Fibroblast of lung (primary cell): ENCODE data around the gene CCDC141. TPM values are rescaled to one million over a fixed set of nuclear protein-coding genes. Genes with fewer than 3 reads are reported as not detected.

Experiments
- DNase-seq, 2 donors: peaks; one replicate each; pipeline versions ENCODE4 v3.0.0 to v3.0.0-alpha.2; 2010; ENCODE audit warnings: low read depth in 2 of 2
- H2AFZ ChIP-seq: 2 replicates; pipeline ENCODE4 v1.5.1; 2012; ENCODE audit warnings: low read length, control low read depth, inconsistent platforms
- H3K27ac ChIP-seq: 2 replicates; pipeline ENCODE4 v1.5.1; 2011; ENCODE audit warnings: low read length, control low read depth; ENCODE audit not compliant: insufficient read depth
- H3K27me3 ChIP-seq: 2 replicates; pipeline ENCODE4 v1.5.1; 2011; ENCODE audit warnings: mild to moderate bottlenecking, low read length; ENCODE audit not compliant: control insufficient read depth, insufficient read depth
- H3K36me3 ChIP-seq: 2 replicates; pipeline ENCODE4 v1.5.1; 2011; ENCODE audit warnings: low read length; ENCODE audit not compliant: control insufficient read depth, insufficient read depth
- H3K4me1 ChIP-seq: 2 replicates; pipeline ENCODE4 v1.5.1; 2011; ENCODE audit warnings: low read length; ENCODE audit not compliant: control insufficient read depth, insufficient read depth; ENCODE audit errors: extremely low read depth
- H3K4me2 ChIP-seq: 2 replicates; pipeline ENCODE4 v1.5.1; 2011; ENCODE audit warnings: low read length, control low read depth; ENCODE audit not compliant: insufficient read depth; ENCODE audit errors: extremely low read depth
- H3K4me3 ChIP-seq, 4 experiments: fragments of 200-600 bp in 1 of 4; sonication (generic) in 1 of 4; replicated peaks in 1 of 4; 2 replicates each; pipeline ENCODE4 v1.5.1; 2011 to 2016; ENCODE audit warnings: low read length in 4 of 4, low read depth in 3 of 4, mild to moderate bottlenecking in 3 of 4, control low read depth in 2 of 4, inconsistent platforms in 1 of 4, mixed read lengths in 1 of 4; ENCODE audit not compliant: insufficient read depth in 1 of 4; ENCODE audit errors: control extremely low read depth in 1 of 4
- H3K79me2 ChIP-seq: 2 replicates; pipeline ENCODE4 v1.5.1; 2012; ENCODE audit warnings: mild to moderate bottlenecking, low read length, inconsistent platforms; ENCODE audit not compliant: control insufficient read depth, insufficient read depth
- H3K9ac ChIP-seq: 2 replicates; pipeline ENCODE4 v1.5.1; 2011; ENCODE audit warnings: mild to moderate bottlenecking, low read length, control low read depth; ENCODE audit not compliant: insufficient read depth
- H3K9me3 ChIP-seq: 2 replicates; pipeline ENCODE4 v1.5.1; 2012; ENCODE audit warnings: low read depth, low read length; ENCODE audit not compliant: control insufficient read depth, insufficient read depth
- H4K20me1 ChIP-seq: 2 replicates; pipeline ENCODE4 v1.5.1; 2011; ENCODE audit warnings: low read length; ENCODE audit not compliant: control insufficient read depth, insufficient read depth; ENCODE audit errors: extremely low read depth
- EZH2 ChIP-seq: IDR thresholded peaks from 2 replicates; pipeline ENCODE4 v1.5.1; 2012; ENCODE audit warnings: low read length, control low read depth, mild to moderate bottlenecking; ENCODE audit errors: missing control alignments
- polyA plus RNA-seq, 2 donors: library from polyadenylated mRNA; depleted of rRNA in 1 of 2; stranded (reverse) in 1 of 2; unstranded in 1 of 2; fragments of >200 nt; gene quantifications; 2 replicates each; pipeline ENCODE4 v1.2.1, GENCODE V29; 2011 to 2012; ENCODE audit warnings: missing spikeins in 1 of 2
- total RNA-seq: library from RNA; depleted of rRNA; stranded (reverse); fragments of >200 nt; gene quantifications from 2 replicates; pipeline ENCODE4 v1.2.1, GENCODE V29; 2014
- TF ChIP-seq, protein P1 (sequence below), 2 donors: IDR thresholded peaks in 1 of 2; conservative IDR thresholded peaks in 1 of 2; 1 replicate in 1 of 2; 2 replicates in 1 of 2; pipeline ENCODE4 v1.5.1; 2011 to 2012; ENCODE audit warnings: low read length in 2 of 2, control low read depth in 1 of 2, inconsistent platforms in 1 of 2, low read depth in 1 of 2, mild to moderate bottlenecking in 1 of 2

The CCDC141 gene
- total and polyA plus RNA-seq, 2 donors (not counting 1 experiment from before 2014, with no cell fraction given), result 0.03 to 0.17 TPM

DNA sequence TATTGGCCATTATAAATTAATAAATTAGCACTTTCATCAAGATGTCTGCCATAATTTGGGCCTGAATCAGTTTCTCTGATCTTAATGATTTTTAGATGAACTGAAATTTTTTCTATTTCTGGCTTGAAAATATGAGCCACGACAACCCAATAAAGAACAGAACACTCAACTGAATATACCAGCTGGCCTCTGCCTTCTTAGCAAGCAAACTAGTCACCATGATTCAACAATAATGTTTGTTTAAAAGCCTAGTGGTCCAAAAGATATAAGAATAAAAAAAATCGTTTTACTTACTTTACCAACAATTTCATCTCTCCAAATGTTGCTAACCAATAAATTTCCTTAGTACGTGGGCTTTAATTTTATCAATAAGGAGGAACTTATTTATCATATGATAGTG lies 176.0 kb downstream of the CCDC141 start:
- DNase-seq, result no peak
- Histone ChIP-seq H3K27ac (no peak overlapping the region), H3K4me3 (no peak overlapping the region), H4K20me1 (no peaks in the 10 kb centered on the region), H3K79me2 (no peaks in the 10 kb centered on the region), H3K4me2 (no peak overlapping the region), H2AFZ (no peak overlapping the region), H3K36me3 (no peaks in the 10 kb centered on the region), H3K4me1 (peaks cover 2% of the 10 kb centered on the region), H3K27me3 (no peaks in the 10 kb centered on the region), H3K9me3 (no peaks in the 10 kb centered on the region), H3K9ac (no peak overlapping the region)
- TF ChIP-seq, protein P1, sequence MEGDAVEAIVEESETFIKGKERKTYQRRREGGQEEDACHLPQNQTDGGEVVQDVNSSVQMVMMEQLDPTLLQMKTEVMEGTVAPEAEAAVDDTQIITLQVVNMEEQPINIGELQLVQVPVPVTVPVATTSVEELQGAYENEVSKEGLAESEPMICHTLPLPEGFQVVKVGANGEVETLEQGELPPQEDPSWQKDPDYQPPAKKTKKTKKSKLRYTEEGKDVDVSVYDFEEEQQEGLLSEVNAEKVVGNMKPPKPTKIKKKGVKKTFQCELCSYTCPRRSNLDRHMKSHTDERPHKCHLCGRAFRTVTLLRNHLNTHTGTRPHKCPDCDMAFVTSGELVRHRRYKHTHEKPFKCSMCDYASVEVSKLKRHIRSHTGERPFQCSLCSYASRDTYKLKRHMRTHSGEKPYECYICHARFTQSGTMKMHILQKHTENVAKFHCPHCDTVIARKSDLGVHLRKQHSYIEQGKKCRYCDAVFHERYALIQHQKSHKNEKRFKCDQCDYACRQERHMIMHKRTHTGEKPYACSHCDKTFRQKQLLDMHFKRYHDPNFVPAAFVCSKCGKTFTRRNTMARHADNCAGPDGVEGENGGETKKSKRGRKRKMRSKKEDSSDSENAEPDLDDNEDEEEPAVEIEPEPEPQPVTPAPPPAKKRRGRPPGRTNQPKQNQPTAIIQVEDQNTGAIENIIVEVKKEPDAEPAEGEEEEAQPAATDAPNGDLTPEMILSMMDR (conservative IDR thresholded peaks at IDR 0.05 in 1 of 2, IDR thresholded peaks at IDR 0.05 in 1 of 2; ENCODE audit: low read depth in 1 of 2, low read length in 2 of 2), result no peak
- no peak for TF ChIP-seq EZH2

DNA sequence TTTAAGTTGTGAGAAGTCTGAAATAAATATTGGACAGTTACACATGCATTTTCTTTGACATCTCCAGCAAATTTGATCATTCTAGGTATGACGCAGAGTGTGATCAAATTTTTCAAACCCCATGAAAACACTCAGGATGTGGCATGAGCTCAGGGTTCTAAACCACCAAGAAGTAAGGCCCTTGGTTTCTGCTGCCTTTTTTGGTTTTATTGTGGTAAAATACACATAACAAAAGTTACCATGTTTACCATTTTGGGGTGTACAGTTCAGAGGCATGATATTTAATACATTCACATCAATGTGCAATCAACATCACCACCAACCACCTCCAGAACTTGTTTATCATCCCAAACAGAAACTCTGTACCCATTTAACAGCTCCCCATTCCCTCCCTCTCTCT lies 178.4 kb downstream of the CCDC141 start:
- Histone ChIP-seq H3K9me3 (no peaks in the 10 kb centered on the region), H3K79me2 (no peaks in the 10 kb centered on the region), H3K27me3 (no peaks in the 10 kb centered on the region), H3K36me3 (no peaks in the 10 kb centered on the region), H3K4me1 (peaks cover 2% of the 10 kb centered on the region), H3K4me3 (no peak overlapping the region), H3K27ac (no peak overlapping the region), H4K20me1 (no peaks in the 10 kb centered on the region), H3K4me2 (no peak overlapping the region), H3K9ac (no peak overlapping the region), H2AFZ (no peak overlapping the region)
- TF ChIP-seq EZH2, result no peak
- TF ChIP-seq, protein P1 (conservative IDR thresholded peaks at IDR 0.05 in 1 of 2, IDR thresholded peaks at IDR 0.05 in 1 of 2; ENCODE audit: low read depth in 1 of 2, low read length in 2 of 2), result no peak
- no peak for DNase-seq

DNA sequence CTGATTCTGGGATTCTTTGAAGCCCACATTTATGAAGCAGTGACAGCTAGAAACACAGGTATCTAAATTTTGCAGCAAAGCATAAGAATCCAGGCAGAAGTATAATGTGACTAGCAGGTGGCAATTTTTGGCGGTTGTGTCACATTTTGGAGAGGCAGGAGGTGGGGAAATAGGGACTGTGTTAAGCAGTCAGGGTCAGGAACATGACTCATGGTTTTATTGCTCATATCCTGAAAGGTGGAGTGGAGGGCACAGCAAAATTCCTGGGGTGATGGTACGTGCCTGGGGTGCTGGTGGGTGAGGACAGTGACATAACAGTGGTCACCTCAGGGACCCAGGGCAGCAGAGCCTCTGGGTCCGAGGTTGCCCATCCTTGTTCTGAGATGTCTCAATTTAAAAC lies 179.2 kb downstream of the CCDC141 start:
- H3K79me2 ChIP-seq, result no peaks in the 10 kb centered on the region
- no peak overlapping the region for H3K4me2 ChIP-seq
- no peaks in the 10 kb centered on the region for H3K27me3 ChIP-seq
- H3K4me1 ChIP-seq, result peaks cover 2% of the 10 kb centered on the region
- no peaks in the 10 kb centered on the region for H3K36me3 ChIP-seq
- H3K9me3 ChIP-seq, result no peaks in the 10 kb centered on the region
- TF ChIP-seq, protein P1 (conservative IDR thresholded peaks at IDR 0.05 in 1 of 2, IDR thresholded peaks at IDR 0.05 in 1 of 2; ENCODE audit: low read depth in 1 of 2, low read length in 2 of 2), result no peak
- H3K27ac ChIP-seq, result no peak overlapping the region
- H3K9ac ChIP-seq, result no peak overlapping the region
- peak; percentile 30 to 44 for DNase-seq
- no peak overlapping the region for H3K4me3 ChIP-seq
- H4K20me1 ChIP-seq, result no peaks in the 10 kb centered on the region
- no peak overlapping the region for H2AFZ ChIP-seq
